GM18909 (cell line): ENCODE measurements around the gene PBX3.

Experiments used
- ATAC-seq: cut with Tn5 transposase; IDR thresholded peaks from one replicate; pipeline ENCODE4 v1.9.1; 2021; ENCODE audit warnings: mild to moderate bottlenecking; ENCODE audit not compliant: unreplicated experiment, poor library complexity

The PBX3 gene

DNA sequence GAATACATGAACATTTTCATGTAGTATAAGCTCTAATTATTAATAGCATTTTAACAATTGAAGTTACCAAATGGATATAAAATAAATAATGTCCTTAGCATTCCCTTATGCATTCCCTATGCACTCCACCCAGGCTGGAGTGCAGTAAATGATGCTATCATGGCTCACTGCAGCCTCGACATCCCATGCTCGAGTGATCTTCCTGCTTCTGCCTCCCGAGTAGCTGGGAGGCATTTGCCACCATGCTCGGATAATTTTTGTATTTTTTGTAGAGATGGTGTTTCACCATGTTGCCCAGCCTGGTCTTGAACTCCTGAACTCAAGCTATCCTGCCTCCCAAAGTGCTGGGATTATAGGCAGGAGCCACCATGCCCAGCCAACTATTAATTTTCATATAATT, 184.0 kb downstream of the PBX3 start:
- ATAC-seq = no peak

DNA sequence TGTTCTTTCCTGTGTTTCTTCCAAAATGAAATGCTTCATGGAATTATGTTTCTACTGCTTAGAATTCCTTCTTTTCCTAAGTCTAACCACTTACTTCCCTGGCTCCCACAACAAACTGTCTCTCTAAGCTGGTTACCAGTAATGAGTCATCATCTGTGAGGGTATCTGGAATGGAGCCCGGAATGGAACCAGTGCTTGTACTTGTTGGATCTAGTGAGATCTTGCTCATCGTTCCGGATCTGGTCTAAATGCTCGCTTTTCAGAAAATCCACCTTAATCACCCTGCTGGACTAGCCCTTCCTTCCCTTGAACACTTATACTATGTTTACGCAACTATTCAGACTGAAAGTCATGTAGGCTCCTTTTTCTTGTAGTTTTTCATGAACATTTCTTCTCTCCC, 184.8 kb downstream of the PBX3 start:
- ATAC-seq = no peak

- no peak for ATAC-seq
Observed at GRCh38 chr9:125932746-125933455, 185.7 kb downstream of the PBX3 start.

- ATAC-seq = no peak
Observed at GRCh38 chr9:125942125-125942524, 195.0 kb downstream of the PBX3 start.

GRCh38 chr9:125943831-125944230, 196.7 kb downstream of the PBX3 start:
- ATAC-seq = no peak

DNA sequence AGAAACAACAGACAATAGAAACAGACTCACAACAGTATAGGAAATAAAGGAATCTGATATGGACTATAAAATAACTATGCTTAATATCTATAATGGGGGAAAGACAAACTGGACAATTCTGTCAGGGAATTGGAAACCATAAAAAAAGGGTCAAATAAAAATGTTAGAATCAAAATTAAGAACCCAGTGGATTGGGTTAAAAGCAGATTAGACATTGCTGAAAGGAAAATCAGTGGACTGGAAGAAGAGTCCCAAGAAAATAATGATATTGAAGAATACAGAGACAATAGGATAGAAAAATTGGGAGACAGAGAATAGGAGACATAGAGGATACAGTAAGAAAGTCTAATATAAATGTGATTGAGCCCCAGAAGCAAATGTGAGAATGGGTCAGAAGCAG, 199.2 kb downstream of the PBX3 start:
- ATAC-seq = no peak

- no peak for ATAC-seq
Observed at GRCh38 chr9:125948887-125949596, 201.9 kb downstream of the PBX3 start.

DNA sequence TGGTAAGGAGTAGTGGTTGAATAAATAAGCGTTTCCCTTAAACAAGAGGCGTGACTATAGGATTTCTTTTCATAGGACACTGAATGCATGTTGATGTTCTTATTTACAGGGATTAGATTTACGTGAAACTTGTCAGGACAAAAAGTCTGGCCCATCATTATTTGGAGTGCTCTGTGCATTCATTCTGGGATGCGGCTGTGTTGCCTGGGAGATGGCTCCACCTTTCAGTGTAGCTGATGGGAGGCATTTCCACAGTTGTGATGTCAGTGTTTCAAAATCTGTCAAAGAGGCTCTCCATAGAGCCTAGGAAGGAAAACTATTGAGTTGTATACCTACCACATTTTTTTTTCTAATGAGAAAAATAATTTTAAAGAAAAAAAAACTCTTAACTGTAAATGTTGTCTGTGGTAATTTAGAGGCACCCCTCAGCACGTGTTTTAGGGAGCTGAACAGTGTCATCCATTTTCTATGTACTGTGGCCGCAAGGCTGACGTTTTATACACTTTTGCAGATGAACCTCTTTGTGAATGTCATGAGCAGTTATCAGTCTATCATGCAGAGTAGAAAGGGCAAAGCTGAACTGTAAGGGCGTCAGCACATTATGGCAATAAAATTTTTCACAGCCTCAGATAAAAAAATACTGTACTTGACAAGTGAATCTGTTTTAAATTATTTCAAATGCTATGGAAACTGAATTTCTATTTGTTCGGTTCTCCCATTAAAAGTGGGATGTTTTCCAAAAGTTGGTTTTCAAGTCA, 202.7 kb downstream of the PBX3 start:
- ATAC-seq = no peak

GRCh38 chr9:125950880-125951471, 203.8 kb downstream of the PBX3 start:
- no peak for ATAC-seq

GRCh38 chr9:125953314-125954019, 206.3 kb downstream of the PBX3 start:
- ATAC-seq = no peak

DNA sequence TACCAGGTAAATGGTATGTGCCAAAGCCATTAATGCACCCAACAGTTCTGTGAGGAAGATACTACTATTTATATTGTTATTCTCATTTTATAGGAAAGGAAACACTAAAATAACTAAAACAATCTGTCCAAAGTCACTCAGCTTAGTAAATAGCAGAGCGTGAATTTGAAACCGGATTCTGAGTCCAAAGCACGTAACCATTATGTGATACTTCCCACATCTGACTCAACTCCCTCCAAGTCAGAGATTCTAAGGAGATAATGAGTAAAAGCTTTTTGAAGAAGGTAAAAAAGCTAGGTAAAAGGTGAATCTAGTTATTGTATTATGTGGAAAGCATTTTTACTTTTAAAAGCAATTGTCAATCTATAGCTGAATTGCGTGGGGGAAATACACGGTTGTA, 208.9 kb downstream of the PBX3 start:
- no peak for ATAC-seq

GRCh38 chr9:125959315-125959714, 212.1 kb downstream of the PBX3 start:
- no peak for ATAC-seq

GRCh38 chr9:125959951-125960619, 212.9 kb downstream of the PBX3 start:
- ATAC-seq = no peak

- ATAC-seq = no peak
Observed at GRCh38 chr9:125960626-125961025, 213.5 kb downstream of the PBX3 start.

GRCh38 chr9:125961072-125961471, 213.9 kb downstream of the PBX3 start:
- no peak for ATAC-seq

GRCh38 chr9:125963932-125964331, 216.8 kb downstream of the PBX3 start:
- ATAC-seq = no peak

DNA sequence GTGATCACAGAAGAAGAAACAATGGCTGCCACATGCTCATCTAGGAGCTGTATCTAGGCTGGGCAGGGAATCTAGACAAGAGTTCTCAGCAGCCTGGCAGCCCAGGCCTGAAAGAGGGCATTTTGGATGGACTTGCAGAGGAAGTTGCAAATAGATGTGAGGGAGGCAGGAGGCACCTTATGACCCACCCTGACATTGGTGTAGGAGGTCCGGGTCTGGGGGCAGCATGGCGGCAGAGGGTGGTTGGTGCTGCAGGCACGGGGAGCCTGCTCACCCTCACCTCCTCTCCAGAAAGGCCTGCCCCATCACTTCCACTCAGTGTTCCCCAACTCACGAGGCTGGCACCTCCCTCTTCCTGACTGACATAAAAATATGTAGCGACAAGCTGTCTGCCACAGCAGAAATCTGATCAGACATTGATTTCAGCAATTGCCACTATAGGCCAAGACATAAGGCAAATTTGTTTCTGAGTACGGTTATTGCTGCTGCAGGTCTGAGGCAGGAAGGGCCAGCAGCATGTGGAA, 217.6 kb downstream of the PBX3 start:
- ATAC-seq = no peak

- ATAC-seq = no peak
Observed at GRCh38 chr9:125965477-125965876, 218.3 kb downstream of the PBX3 start.

GRCh38 chr9:125966466-125966865, 219.3 kb downstream of the PBX3 start:
- no peak for ATAC-seq
